GM12865 (cell line): ENCODE data around the gene PDRG1.

Experiments used
- DNase-seq: peaks from one replicate; pipeline ENCODE4 v3.0.0; 2010; ENCODE audit warnings: low read depth
- H3K4me3 ChIP-seq: 2 replicates; pipeline ENCODE4 v1.5.1; 2011; ENCODE audit warnings: mild to moderate bottlenecking, low read depth, low read length, control low read depth
- TF ChIP-seq, protein P1 (sequence below): IDR thresholded peaks from 2 replicates; pipeline ENCODE4 v1.5.1; 2011; ENCODE audit warnings: low read length, control low read depth, low read depth, inconsistent platforms; ENCODE audit not compliant: insufficient read depth; ENCODE audit errors: missing control alignments

The PDRG1 gene

DNA sequence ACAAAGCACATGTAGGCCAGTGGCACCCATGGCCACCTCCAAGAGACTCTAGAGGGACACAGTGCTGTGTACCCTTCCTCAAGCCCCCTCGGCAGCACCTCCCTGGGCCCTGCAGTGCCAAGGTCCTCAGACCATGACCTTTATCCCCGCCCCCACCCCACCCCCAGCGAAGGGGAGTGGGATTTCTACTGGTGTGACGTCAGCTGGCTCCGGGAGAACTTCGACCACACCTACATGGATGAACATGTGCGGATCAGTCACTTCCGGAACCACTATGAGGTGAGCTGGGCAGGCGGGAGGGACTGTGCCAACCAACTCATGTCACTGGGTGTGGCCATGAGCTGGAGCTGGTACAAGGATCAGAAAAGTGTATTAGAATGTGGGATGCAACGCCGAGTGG is 43.4 kb downstream of the PDRG1 start:
- H3K4me3 ChIP-seq, result no peak overlapping the region
- DNase-seq, result no peak
- TF ChIP-seq, protein P1, sequence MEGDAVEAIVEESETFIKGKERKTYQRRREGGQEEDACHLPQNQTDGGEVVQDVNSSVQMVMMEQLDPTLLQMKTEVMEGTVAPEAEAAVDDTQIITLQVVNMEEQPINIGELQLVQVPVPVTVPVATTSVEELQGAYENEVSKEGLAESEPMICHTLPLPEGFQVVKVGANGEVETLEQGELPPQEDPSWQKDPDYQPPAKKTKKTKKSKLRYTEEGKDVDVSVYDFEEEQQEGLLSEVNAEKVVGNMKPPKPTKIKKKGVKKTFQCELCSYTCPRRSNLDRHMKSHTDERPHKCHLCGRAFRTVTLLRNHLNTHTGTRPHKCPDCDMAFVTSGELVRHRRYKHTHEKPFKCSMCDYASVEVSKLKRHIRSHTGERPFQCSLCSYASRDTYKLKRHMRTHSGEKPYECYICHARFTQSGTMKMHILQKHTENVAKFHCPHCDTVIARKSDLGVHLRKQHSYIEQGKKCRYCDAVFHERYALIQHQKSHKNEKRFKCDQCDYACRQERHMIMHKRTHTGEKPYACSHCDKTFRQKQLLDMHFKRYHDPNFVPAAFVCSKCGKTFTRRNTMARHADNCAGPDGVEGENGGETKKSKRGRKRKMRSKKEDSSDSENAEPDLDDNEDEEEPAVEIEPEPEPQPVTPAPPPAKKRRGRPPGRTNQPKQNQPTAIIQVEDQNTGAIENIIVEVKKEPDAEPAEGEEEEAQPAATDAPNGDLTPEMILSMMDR, result no peak

DNA sequence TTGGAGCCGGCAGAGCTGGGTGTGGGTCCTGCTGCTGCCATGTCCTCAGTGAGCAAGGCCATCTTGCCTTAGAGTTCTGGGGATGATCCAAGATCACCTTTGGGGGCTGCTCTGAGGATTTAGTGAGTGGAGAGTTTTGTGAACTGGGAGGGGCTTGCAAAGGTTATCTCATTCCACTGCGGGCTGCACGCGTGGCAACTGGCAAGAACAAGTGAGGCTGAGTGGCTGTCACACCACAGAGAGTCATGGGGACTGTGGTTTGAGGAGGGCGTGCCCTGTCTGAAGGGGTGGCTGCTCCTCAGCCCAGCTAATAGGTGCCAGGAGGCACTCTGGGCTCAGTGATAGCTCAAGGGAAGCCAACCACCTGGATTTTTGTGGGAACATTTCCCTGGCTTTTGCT is 43.8 kb downstream of the PDRG1 start:
- DNase-seq, result no peak
- no peak overlapping the region for H3K4me3 ChIP-seq
- TF ChIP-seq, protein P1, result no peak

DNA sequence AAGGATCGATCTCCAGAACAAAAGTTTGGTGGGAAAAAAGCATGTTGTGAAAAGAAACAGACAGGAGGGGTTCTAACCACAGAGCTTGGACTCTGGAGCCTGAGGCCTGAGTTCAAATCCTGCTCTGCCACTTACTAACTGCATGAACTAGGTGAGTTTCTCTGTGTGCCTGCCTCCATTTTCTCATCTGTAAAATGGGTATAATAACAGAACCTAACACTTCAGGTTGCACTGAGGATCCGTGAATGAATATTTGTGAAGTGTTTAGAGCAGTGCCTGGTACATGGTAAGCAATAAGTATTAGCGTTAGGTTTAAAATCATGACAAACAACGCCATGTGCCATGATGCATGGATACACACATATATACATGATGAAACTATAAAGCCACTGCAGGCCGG is 44.8 kb downstream of the PDRG1 start:
- TF ChIP-seq, protein P1, result no peak
- no peak for DNase-seq
- H3K4me3 ChIP-seq, result no peak overlapping the region

DNA sequence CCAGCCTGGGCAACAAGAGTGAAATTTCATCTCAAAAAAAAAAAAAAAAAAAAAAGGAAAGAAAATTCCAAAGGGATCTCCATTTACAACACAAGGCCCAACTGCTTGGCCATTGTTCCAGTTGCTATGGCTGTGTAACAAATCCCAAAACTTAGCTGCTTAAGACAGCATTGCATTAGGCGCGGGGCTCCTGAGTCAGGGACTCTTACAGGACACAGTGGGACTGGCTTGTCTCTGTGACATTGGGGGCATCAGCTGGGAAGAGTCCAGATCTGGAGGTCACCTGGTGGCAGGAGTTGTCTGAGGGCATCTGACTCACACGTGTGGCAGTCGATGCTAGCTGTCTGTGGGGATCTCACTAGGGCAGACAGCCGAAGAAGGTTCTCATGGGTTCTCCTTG is 45.8 kb downstream of the PDRG1 start:
- no peak for DNase-seq
- TF ChIP-seq, protein P1, result no peak

DNA sequence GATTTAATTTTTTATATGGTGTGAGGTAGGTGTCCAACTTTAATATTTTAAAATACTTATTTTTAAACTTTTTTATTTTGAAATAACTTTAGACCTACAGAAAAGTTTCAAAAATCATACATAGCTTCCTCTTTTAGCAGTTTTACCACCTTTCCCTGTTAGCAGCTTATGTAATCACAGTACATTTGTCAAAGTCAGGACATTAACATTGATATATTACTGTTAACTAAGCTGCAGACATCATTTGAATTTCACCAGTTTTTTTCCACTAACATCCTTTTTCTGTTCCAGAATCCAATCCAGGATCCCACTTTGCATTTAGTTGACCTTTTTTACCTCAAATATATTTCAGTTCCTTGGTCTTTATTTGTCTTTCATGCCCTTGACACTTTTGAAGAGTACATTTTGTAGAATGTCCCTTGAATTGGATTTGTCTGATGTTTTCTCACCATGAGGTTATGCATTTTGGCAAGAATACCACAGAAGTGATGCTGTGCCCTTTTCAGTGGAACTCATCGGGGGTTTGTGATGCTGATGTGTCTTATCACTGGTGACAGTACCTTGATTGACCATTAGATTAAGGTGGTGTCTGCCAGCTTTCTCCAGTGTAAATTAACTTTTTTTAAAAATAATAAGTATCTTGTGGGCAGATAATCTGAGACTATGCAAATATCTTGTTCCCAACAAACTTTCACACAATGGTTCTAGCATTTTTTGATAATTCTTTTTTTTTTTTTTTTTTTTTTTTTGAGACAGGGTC is 48.0 kb downstream of the PDRG1 start:
- H3K4me3 ChIP-seq, result no peak overlapping the region
- TF ChIP-seq, protein P1, result no peak
- no peak for DNase-seq

More for the DNA sequence above, 45.8 kb downstream of the PDRG1 start:
- no peak overlapping the region for H3K4me3 ChIP-seq

DNA sequence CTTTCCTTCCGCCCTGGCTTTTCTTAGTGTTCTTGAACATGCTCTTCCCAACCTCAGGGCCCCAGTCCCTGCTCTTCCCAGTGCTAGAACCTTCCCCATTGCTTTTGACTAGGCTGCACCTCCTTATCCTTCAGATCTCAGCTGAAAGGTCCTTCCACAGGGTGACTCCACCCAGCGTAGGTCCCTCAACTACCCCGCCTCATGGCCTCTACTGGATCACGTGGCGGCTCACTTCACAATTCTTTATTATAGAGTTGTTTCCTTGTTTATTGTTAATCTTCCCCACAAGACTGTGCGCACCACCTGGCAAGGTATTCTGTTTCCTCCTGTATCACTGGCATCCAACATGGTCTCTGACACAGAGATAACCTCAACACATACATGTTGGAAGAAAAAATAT is 50.2 kb downstream of the PDRG1 start:
- no peak overlapping the region for H3K4me3 ChIP-seq
- no peak for DNase-seq
- TF ChIP-seq, protein P1, result no peak

DNA sequence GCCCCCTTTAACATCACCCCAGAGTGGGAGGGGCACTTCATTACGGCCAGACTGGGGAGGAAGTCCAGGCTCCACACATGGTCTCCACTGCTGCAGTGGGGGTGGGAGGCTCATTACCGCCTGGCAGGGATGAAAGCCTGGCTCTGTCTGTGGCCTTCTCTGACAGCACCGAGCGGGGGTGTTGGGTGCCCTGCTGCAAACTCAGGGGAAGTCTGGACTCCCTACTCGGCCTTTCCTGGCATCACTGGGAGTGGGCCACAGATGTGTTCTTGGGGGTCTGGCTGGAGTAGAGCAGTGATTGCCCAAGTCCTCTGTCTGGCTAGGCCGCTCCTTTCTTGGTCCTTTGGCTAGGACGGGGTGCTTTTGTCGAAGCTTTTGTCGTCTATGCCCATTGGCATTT is 54.3 kb downstream of the PDRG1 start:
- H3K4me3 ChIP-seq, result no peak overlapping the region
- DNase-seq, result no peak
- TF ChIP-seq, protein P1, result no peak
